Neuronal stem cell (in vitro differentiated cells): ENCODE results near the gene CFHR3.
"Not testable (repeated sequence)": the region's sequence is repeated elsewhere in the genome, so short reads cannot be mapped to it uniquely, and the experiment has no call there.

Experiments
- DNase-seq: peaks from one replicate; pipeline ENCODE4 v3.0.0-alpha.2; 2013; ENCODE audit warnings: low spot score
- H2AFZ ChIP-seq: one replicate; pipeline ENCODE4 v1.6.1; 2013; ENCODE audit warnings: mild to moderate bottlenecking, low read length, inconsistent platforms
- H2AK5ac ChIP-seq: 2 replicates; pipeline ENCODE4 v1.6.1; 2013; ENCODE audit warnings: low read depth, mild to moderate bottlenecking, inconsistent platforms, low read length, moderate library complexity, mixed read lengths
- H2BK120ac ChIP-seq: 2 replicates; pipeline ENCODE4 v1.6.1; 2013; ENCODE audit warnings: low read depth, mild to moderate bottlenecking, inconsistent platforms, low read length, moderate library complexity, mixed read lengths
- H2BK12ac ChIP-seq: one replicate; pipeline ENCODE4 v1.6.1; 2013; ENCODE audit warnings: low read length, inconsistent platforms
- H2BK15ac ChIP-seq: 2 replicates; pipeline ENCODE4 v1.6.1; 2013; ENCODE audit warnings: mild to moderate bottlenecking, low read length, inconsistent platforms, mixed read lengths
- H2BK5ac ChIP-seq: one replicate; pipeline ENCODE4 v1.6.1; 2013; ENCODE audit warnings: inconsistent platforms, mild to moderate bottlenecking, low read length, moderate library complexity
- H3K14ac ChIP-seq: one replicate; pipeline ENCODE4 v1.6.1; 2013; ENCODE audit warnings: low read length, inconsistent platforms
- H3K18ac ChIP-seq: 2 replicates; pipeline ENCODE4 v1.6.1; 2013; ENCODE audit warnings: low read length, inconsistent platforms
- H3K23ac ChIP-seq: 2 replicates; pipeline ENCODE4 v1.6.1; 2013; ENCODE audit warnings: low read depth, mild to moderate bottlenecking, mixed read lengths, low read length, inconsistent platforms; ENCODE audit not compliant: poor library complexity
- H3K27ac ChIP-seq: replicated peaks from 3 replicates; pipeline ENCODE4 v1.5.1; 2013; ENCODE audit warnings: low read length, inconsistent platforms
- H3K27me3 ChIP-seq, 3 experiments: 2 replicates each; pipeline ENCODE4 v1.6.1; 2013; ENCODE audit warnings: low read length in 3 of 3, mild to moderate bottlenecking in 2 of 3, inconsistent platforms in 1 of 3, low read depth in 1 of 3, mixed read lengths in 1 of 3, moderate library complexity in 1 of 3; ENCODE audit not compliant: control insufficient read depth in 3 of 3, insufficient read depth in 3 of 3
- H3K36me3 ChIP-seq, 2 donors: replicated peaks in 1 of 2; 2 replicates each; pipeline ENCODE4 v1.6.1; 2013; ENCODE audit warnings: low read length in 2 of 2; ENCODE audit not compliant: control insufficient read depth in 2 of 2, insufficient read depth in 2 of 2
- H3K4ac ChIP-seq: 2 replicates; pipeline ENCODE4 v1.6.1; 2013; ENCODE audit warnings: inconsistent platforms, mild to moderate bottlenecking, low read length, moderate library complexity
- H3K4me1 ChIP-seq, 2 donors: 1 replicate in 1 of 2; 2 replicates in 1 of 2; pipeline ENCODE4 v1.6.1; 2013; ENCODE audit warnings: low read length in 2 of 2, low read depth in 1 of 2; ENCODE audit not compliant: control insufficient read depth in 2 of 2, insufficient read depth in 1 of 2
- H3K4me2 ChIP-seq: one replicate; pipeline ENCODE4 v1.6.1; 2013; ENCODE audit warnings: mild to moderate bottlenecking, low read length, inconsistent platforms; ENCODE audit not compliant: insufficient read depth, poor library complexity, severe bottlenecking
- H3K4me3 ChIP-seq, 2 donors: 2 replicates each; pipeline ENCODE4 v1.5.1; 2013; ENCODE audit warnings: low read length in 2 of 2, mild to moderate bottlenecking in 2 of 2, inconsistent platforms in 1 of 2, moderate library complexity in 1 of 2
- H3K79me1 ChIP-seq: one replicate; pipeline ENCODE4 v1.6.1; 2013; ENCODE audit warnings: low read depth, mild to moderate bottlenecking, inconsistent platforms, low read length, moderate library complexity
- H3K9ac ChIP-seq: one replicate; pipeline ENCODE4 v1.6.1; 2013; ENCODE audit warnings: mild to moderate bottlenecking, low read depth, low read length, inconsistent platforms; ENCODE audit not compliant: poor library complexity
- H3K9me3 ChIP-seq, 2 donors: replicated peaks in 1 of 2; 2 replicates each; pipeline versions ENCODE3 to v1.6.1; 2013; ENCODE audit warnings: low read length in 2 of 2, mild to moderate bottlenecking in 2 of 2, inconsistent platforms in 1 of 2, low read depth in 1 of 2, mixed read lengths in 1 of 2, moderate library complexity in 1 of 2; ENCODE audit not compliant: control insufficient read depth in 2 of 2, insufficient read depth in 1 of 2
- H4K8ac ChIP-seq: one replicate; pipeline ENCODE4 v1.6.1; 2013; ENCODE audit warnings: low read depth, mild to moderate bottlenecking, inconsistent platforms, low read length, moderate library complexity
- H4K91ac ChIP-seq: one replicate; pipeline ENCODE4 v1.6.1; 2013; ENCODE audit warnings: low read length, low read depth, mild to moderate bottlenecking, inconsistent platforms; ENCODE audit not compliant: poor library complexity
- WGBS, 2 donors: extraction: QIAGEN DNeasy Blood & Tissue Kit; methylation state at CpG; one replicate each; pipeline ENCODE4 v1.1.7; 2013; ENCODE audit warnings: missing lambda C conversion rate in 2 of 2, mixed read lengths in 1 of 2; ENCODE audit not compliant: insufficient read length in 2 of 2, insufficient replicate concordance in 1 of 2; ENCODE audit errors: extremely low coverage in 2 of 2; 5-methylcytosine and 5-hydroxymethylcytosine counted together

CFHR3 gene

GRCh38 chr1:196779093-196779492 is 4.5 kb downstream of the CFHR3 start:
- no peaks in the 10 kb centered on the region for H3K27me3 ChIP-seq
- no peak overlapping the region for H2BK12ac ChIP-seq
- H3K23ac ChIP-seq, result no peak overlapping the region
- no peak overlapping the region for H3K4me3 ChIP-seq
- no peaks in the 10 kb centered on the region for H3K9me3 ChIP-seq
- H4K8ac ChIP-seq, result no peak overlapping the region
- no peak overlapping the region for H2AFZ ChIP-seq
- WGBS, 2 donors, result no CpG with 5 or more reads among the region's 1 CpG
- no peak overlapping the region for H3K27ac ChIP-seq
- no peak overlapping the region for H3K14ac ChIP-seq
- H3K4ac ChIP-seq, result no peak overlapping the region
- no peaks in the 10 kb centered on the region for H3K36me3 ChIP-seq
- no peak overlapping the region for H4K91ac ChIP-seq
- H3K18ac ChIP-seq, result no peak overlapping the region
- no peaks in the 10 kb centered on the region for H3K4me1 ChIP-seq
- H3K4me2 ChIP-seq, result no peak overlapping the region
- no peak overlapping the region for H2BK5ac ChIP-seq
- H3K79me1 ChIP-seq, result no peaks in the 10 kb centered on the region
- no peak overlapping the region for H3K9ac ChIP-seq
- H2BK120ac ChIP-seq, result no peak overlapping the region
- H2AK5ac ChIP-seq, result no peak overlapping the region
- H2BK15ac ChIP-seq, result no peak overlapping the region
- no peak for DNase-seq

GRCh38 chr1:196791252-196791651 is 16.6 kb downstream of the CFHR3 start:
- not testable (repeated sequence) for H3K27ac ChIP-seq, H3K36me3 ChIP-seq, H2BK12ac ChIP-seq, H2AK5ac ChIP-seq, H3K4ac ChIP-seq, H3K9me3 ChIP-seq, H3K79me1 ChIP-seq, H3K4me2 ChIP-seq, H3K4me3 ChIP-seq, H2BK15ac ChIP-seq, H3K23ac ChIP-seq, H3K18ac ChIP-seq, H3K14ac ChIP-seq, H2BK120ac ChIP-seq, H4K91ac ChIP-seq, DNase-seq, H2AFZ ChIP-seq, H3K27me3 ChIP-seq, H2BK5ac ChIP-seq, H3K4me1 ChIP-seq, H3K9ac ChIP-seq, H4K8ac ChIP-seq
- no CpG with 5 or more reads among the region's 1 CpG for WGBS, 2 donors

GRCh38 chr1:196794103-196794502 is 19.5 kb downstream of the CFHR3 start:
- not testable (repeated sequence) for H3K36me3 ChIP-seq, H3K4me2 ChIP-seq, H3K79me1 ChIP-seq, H2BK12ac ChIP-seq, H4K91ac ChIP-seq, H2BK5ac ChIP-seq, H2BK15ac ChIP-seq, H3K4ac ChIP-seq, H3K18ac ChIP-seq, H4K8ac ChIP-seq, H3K9ac ChIP-seq, H2BK120ac ChIP-seq, H3K14ac ChIP-seq, H3K27me3 ChIP-seq, H2AFZ ChIP-seq, DNase-seq, H3K9me3 ChIP-seq, H2AK5ac ChIP-seq, H3K4me1 ChIP-seq, H3K4me3 ChIP-seq, H3K23ac ChIP-seq, H3K27ac ChIP-seq
- WGBS, 2 donors, result no CpG with 5 or more reads among the region's 4 CpGs

- no peaks in the 10 kb centered on the region for H3K36me3 ChIP-seq
- DNase-seq, result no peak
- H3K4me1 ChIP-seq, result no peaks in the 10 kb centered on the region
- WGBS, 2 donors, result no CpG with 5 or more reads among the region's 2 CpGs
- H3K27ac ChIP-seq, result no peak overlapping the region
- no peak overlapping the region for H2BK120ac ChIP-seq
- no peak overlapping the region for H4K91ac ChIP-seq
- H3K14ac ChIP-seq, result no peak overlapping the region
- H2BK5ac ChIP-seq, result no peak overlapping the region
- H3K4me2 ChIP-seq, result no peak overlapping the region
- no peak overlapping the region for H2BK15ac ChIP-seq
- no peak overlapping the region for H2BK12ac ChIP-seq
- H3K4me3 ChIP-seq, result no peak overlapping the region
- no peaks in the 10 kb centered on the region for H3K27me3 ChIP-seq
- no peak overlapping the region for H3K9ac ChIP-seq
- H3K23ac ChIP-seq, result no peak overlapping the region
- no peak overlapping the region for H2AFZ ChIP-seq
- H4K8ac ChIP-seq, result no peak overlapping the region
- H2AK5ac ChIP-seq, result no peak overlapping the region
- H3K79me1 ChIP-seq, result no peaks in the 10 kb centered on the region
- H3K4ac ChIP-seq, result no peak overlapping the region
- no peaks in the 10 kb centered on the region for H3K9me3 ChIP-seq
- no peak overlapping the region for H3K18ac ChIP-seq
These were observed 23.3 kb downstream of the CFHR3 start for GRCh38 chr1:196797891-196798290.
